Osteoblast (primary cell): ENCODE measurements around the gene NGEF. TPM values are rescaled to one million over a fixed set of nuclear protein-coding genes. Genes with fewer than 3 reads are reported as not detected.

Experiments
- DNase-seq: peaks from one replicate; pipeline ENCODE4 v3.0.0; 2011; ENCODE audit warnings: low spot score, mixed read lengths; ENCODE audit not compliant: insufficient read length; ENCODE audit errors: missing footprints
- H2AFZ ChIP-seq: 2 replicates; pipeline ENCODE4 v1.6.0; 2011; ENCODE audit warnings: mild to moderate bottlenecking, low read length
- H3K27ac ChIP-seq: 2 replicates; pipeline ENCODE4 v1.5.1; 2011; ENCODE audit warnings: mild to moderate bottlenecking, low read depth, low read length, moderate library complexity
- H3K27me3 ChIP-seq: 2 replicates; pipeline ENCODE4 v1.6.0; 2012; ENCODE audit warnings: mild to moderate bottlenecking, control low read depth, inconsistent platforms, low read length, moderate library complexity; ENCODE audit not compliant: insufficient read depth
- H3K36me3 ChIP-seq: 2 replicates; pipeline ENCODE4 v1.5.1; 2011; ENCODE audit warnings: mild to moderate bottlenecking, low read length, control low read depth, moderate library complexity; ENCODE audit not compliant: insufficient read depth
- H3K4me1 ChIP-seq: 2 replicates; pipeline ENCODE4 v1.5.1; 2011; ENCODE audit warnings: mild to moderate bottlenecking, low read length, control low read depth, moderate library complexity; ENCODE audit not compliant: insufficient read depth
- H3K4me2 ChIP-seq: 2 replicates; pipeline ENCODE4 v1.6.0; 2011; ENCODE audit warnings: mild to moderate bottlenecking, low read length; ENCODE audit not compliant: insufficient read depth
- H3K4me3 ChIP-seq: fragments of 200-600 bp; sonication (generic); 3 replicates; pipeline ENCODE4 v1.5.1; 2012; ENCODE audit warnings: mild to moderate bottlenecking, low read length, inconsistent platforms; ENCODE audit not compliant: insufficient read depth
- H3K79me2 ChIP-seq: 2 replicates; pipeline ENCODE4 v1.6.0; 2012; ENCODE audit warnings: mild to moderate bottlenecking, low read length, control low read depth, inconsistent platforms; ENCODE audit not compliant: insufficient read depth
- H3K9me3 ChIP-seq: 2 replicates; pipeline ENCODE4 v1.5.1; 2011; ENCODE audit warnings: low read depth, low read length, control low read depth
- H4K20me1 ChIP-seq: 2 replicates; pipeline ENCODE4 v1.6.0; 2012; ENCODE audit warnings: mild to moderate bottlenecking, low read length, control low read depth; ENCODE audit not compliant: insufficient read depth
- CTCF ChIP-seq: IDR thresholded peaks from 2 replicates; pipeline ENCODE4 v1.5.1; 2011; ENCODE audit warnings: mild to moderate bottlenecking, low read depth, low read length, moderate library complexity; ENCODE audit errors: extremely low read depth
- total RNA-seq: library from RNA; depleted of rRNA; stranded (reverse); fragments of >200 nt; gene quantifications from 2 replicates; pipeline ENCODE4 v1.2.3, GENCODE V29; 2012

The NGEF gene
- total RNA-seq, 1 donor: not detected

- Histone ChIP-seq H3K4me2 (peak overlapping the region; percentile 24), H2AFZ (peak overlapping the region; percentile 4)
Measured at GRCh38 chr2:233051241-233052149, 38.4 kb upstream of the NGEF start.

GRCh38 chr2:233049194-233049761 lies 36.2 kb upstream of the NGEF start:
- Histone ChIP-seq H3K79me2 (no peaks in the 10 kb centered on the region), H4K20me1 (no peaks in the 10 kb centered on the region), H3K9me3 (no peaks in the 10 kb centered on the region), H3K36me3 (no peaks in the 10 kb centered on the region), H3K27me3 (peaks cover under 1% of the 10 kb centered on the region), H3K4me2 (no peak overlapping the region), H3K27ac (no peak overlapping the region), H3K4me1 (peaks cover 3% of the 10 kb centered on the region), H3K4me3 (no peak overlapping the region), H2AFZ (no peak overlapping the region)
- peak; percentile 80 for DNase-seq
- no peak for TF ChIP-seq CTCF

More at GRCh38 chr2:233051241-233052149, 38.4 kb upstream of the NGEF start:
- Histone ChIP-seq H3K4me3 (no peak overlapping the region), H3K27ac (no peak overlapping the region), H3K4me1 (peaks cover 7% of the 10 kb centered on the region), H3K9me3 (no peaks in the 10 kb centered on the region), H4K20me1 (no peaks in the 10 kb centered on the region), H3K27me3 (peaks cover 3% of the 10 kb centered on the region), H3K79me2 (no peaks in the 10 kb centered on the region), H3K36me3 (no peaks in the 10 kb centered on the region)
- DNase-seq: peak; percentile 81
- TF ChIP-seq CTCF: no peak

GRCh38 chr2:233048569-233049193 lies 35.6 kb upstream of the NGEF start:
- H3K4me2 ChIP-seq: no peak overlapping the region
- peaks cover 3% of the 10 kb centered on the region for H3K4me1 ChIP-seq
- H4K20me1 ChIP-seq: no peaks in the 10 kb centered on the region
- no peak overlapping the region for H2AFZ ChIP-seq
- H3K4me3 ChIP-seq: no peak overlapping the region
- H3K9me3 ChIP-seq: no peaks in the 10 kb centered on the region
- no peak for DNase-seq
- H3K27me3 ChIP-seq: no peaks in the 10 kb centered on the region
- H3K27ac ChIP-seq: no peak overlapping the region
- H3K79me2 ChIP-seq: no peaks in the 10 kb centered on the region
- no peaks in the 10 kb centered on the region for H3K36me3 ChIP-seq
- TF ChIP-seq CTCF: no peak

- Histone ChIP-seq H3K9me3 (no peaks in the 10 kb centered on the region), H3K4me2 (no peak overlapping the region), H3K36me3 (no peaks in the 10 kb centered on the region), H3K79me2 (no peaks in the 10 kb centered on the region), H3K27ac (no peak overlapping the region), H4K20me1 (no peaks in the 10 kb centered on the region), H3K27me3 (no peaks in the 10 kb centered on the region), H3K4me3 (no peak overlapping the region), H2AFZ (no peak overlapping the region), H3K4me1 (peaks cover 3% of the 10 kb centered on the region)
- no peak for TF ChIP-seq CTCF
- no peak for DNase-seq
Measured at GRCh38 chr2:233047667-233048066, 34.6 kb upstream of the NGEF start.
